OCI-LY7 (cell line): Measurements from ENCODE around the gene TEN1. TPM values are rescaled to one million over a fixed set of nuclear protein-coding genes. Genes with fewer than 3 reads are reported as not detected.
A peak's percentile ranks its signal among the peaks of the same experiment; 100 is the strongest.

ENCODE experiments used
- BruUV-seq: library from RNA; stranded (reverse); fragments of 400-500 nt; replicated peaks from 2 replicates; lab custom pipeline; 2021; lab: Mats Ljungman, UMichigan
- CTCF ChIA-PET: fragments of 300-600 bp; sonication (Branson Sonifier 250); formaldehyde crosslinking; loops from one replicate; lab custom pipeline; 2022; ENCODE audit warnings: antibody characterized with exemption; ENCODE audit not compliant: unreplicated experiment; lab: Charles Lee
- POLR2A ChIA-PET: fragments of 300-600 bp; sonication (Branson Sonifier 250); formaldehyde crosslinking; loops from one replicate; lab custom pipeline; 2022; ENCODE audit warnings: antibody characterized with exemption; lab: Charles Lee
- DNase-seq: peaks from one replicate; pipeline ENCODE4 v3.0.0-alpha.2; 2015; ENCODE audit warnings: low spot score
- H2AFZ ChIP-seq: fragments of 200-600 bp; sonication (generic), shearing (Covaris generic); 2 replicates; pipeline ENCODE4 v1.6.1; 2014; ENCODE audit warnings: mild to moderate bottlenecking, antibody characterized with exemption, low read length, moderate library complexity
- H3K27ac ChIP-seq: fragments of 200-600 bp; sonication (generic); 2 replicates; pipeline ENCODE4 v1.5.1; 2014; ENCODE audit warnings: mixed run types, low read depth, mild to moderate bottlenecking, moderate library complexity, low read length, inconsistent platforms; ENCODE audit not compliant: poor library complexity, severe bottlenecking
- H3K36me3 ChIP-seq: fragments of 200-600 bp; sonication (generic); 2 replicates; pipeline ENCODE4 v1.6.1; 2014; ENCODE audit warnings: mild to moderate bottlenecking, antibody characterized with exemption, low read length, moderate library complexity, mixed read lengths; ENCODE audit not compliant: insufficient read depth
- H3K4me1 ChIP-seq: fragments of 200-600 bp; sonication (generic); 2 replicates; pipeline ENCODE4 v1.5.1; 2014; ENCODE audit warnings: mild to moderate bottlenecking, low read length; ENCODE audit not compliant: insufficient read depth, poor library complexity, severe bottlenecking
- H3K4me2 ChIP-seq: fragments of 200-600 bp; sonication (generic); 2 replicates; pipeline ENCODE4 v1.6.1; 2014; ENCODE audit warnings: mild to moderate bottlenecking, low read length
- H3K4me3 ChIP-seq: fragments of 200-600 bp; sonication (generic); 2 replicates; pipeline ENCODE4 v1.5.1; 2014; ENCODE audit warnings: mild to moderate bottlenecking, low read depth, low read length; ENCODE audit not compliant: poor library complexity, severe bottlenecking
- H3K79me2 ChIP-seq: fragments of 200-600 bp; sonication (generic); 2 replicates; pipeline ENCODE4 v1.6.1; 2016; ENCODE audit warnings: low read depth, mild to moderate bottlenecking, low read length, moderate library complexity, mixed read lengths; ENCODE audit not compliant: insufficient read depth
- H3K9me2 ChIP-seq: fragments of 200-600 bp; sonication (generic); 2 replicates; pipeline ENCODE4 v1.6.1; 2016; ENCODE audit warnings: mild to moderate bottlenecking, low read length, mixed read lengths; ENCODE audit not compliant: insufficient read depth
- H3K9me3 ChIP-seq: fragments of 200-600 bp; sonication (generic); 2 replicates; pipeline ENCODE4 v1.6.1; 2014; ENCODE audit warnings: mild to moderate bottlenecking, mixed run types, low read length, mixed read lengths
- H4K20me1 ChIP-seq: fragments of 200-600 bp; sonication (generic); 2 replicates; pipeline ENCODE4 v1.6.1; 2014; ENCODE audit warnings: mild to moderate bottlenecking, antibody characterized with exemption, low read length, moderate library complexity, mixed read lengths; ENCODE audit not compliant: insufficient read depth
- EZH2phosphoT487 ChIP-seq: fragments of 200-600 bp; sonication (generic); IDR thresholded peaks from 2 replicates; pipeline ENCODE4 v1.6.1; 2018; ENCODE audit warnings: low read depth, borderline replicate concordance, mild to moderate bottlenecking, mixed run types, antibody characterized with exemption, low read length, moderate library complexity, mixed read lengths
- intact Hi-C: fragments of 100-400 bp; cut with micrococcal nuclease; formaldehyde crosslinking; loops from one replicate; pipeline ENCODE4 v1.10.0; 2022; ENCODE audit not compliant: unreplicated experiment
- total RNA-seq, 2 experiments: library from RNA; depleted of rRNA in 1 of 2; stranded (reverse); fragments of >200 nt in 1 of 2; shearing (Covaris generic) in 1 of 2; gene quantifications; 2 replicates each; pipeline ENCODE4 v1.2.3, GENCODE V29; 2014 to 2022
- TF ChIP-seq, protein P1 (sequence below): fragments of 200-600 bp; sonication (generic); conservative IDR thresholded peaks from 2 replicates; pipeline ENCODE4 v1.5.1; 2014; ENCODE audit warnings: mild to moderate bottlenecking, antibody characterized with exemption, low read length, moderate library complexity, mixed read lengths

TEN1 gene
- total RNA-seq, 2 experiments from 2014 or later = 17.6 to 18.2 TPM

DNA sequence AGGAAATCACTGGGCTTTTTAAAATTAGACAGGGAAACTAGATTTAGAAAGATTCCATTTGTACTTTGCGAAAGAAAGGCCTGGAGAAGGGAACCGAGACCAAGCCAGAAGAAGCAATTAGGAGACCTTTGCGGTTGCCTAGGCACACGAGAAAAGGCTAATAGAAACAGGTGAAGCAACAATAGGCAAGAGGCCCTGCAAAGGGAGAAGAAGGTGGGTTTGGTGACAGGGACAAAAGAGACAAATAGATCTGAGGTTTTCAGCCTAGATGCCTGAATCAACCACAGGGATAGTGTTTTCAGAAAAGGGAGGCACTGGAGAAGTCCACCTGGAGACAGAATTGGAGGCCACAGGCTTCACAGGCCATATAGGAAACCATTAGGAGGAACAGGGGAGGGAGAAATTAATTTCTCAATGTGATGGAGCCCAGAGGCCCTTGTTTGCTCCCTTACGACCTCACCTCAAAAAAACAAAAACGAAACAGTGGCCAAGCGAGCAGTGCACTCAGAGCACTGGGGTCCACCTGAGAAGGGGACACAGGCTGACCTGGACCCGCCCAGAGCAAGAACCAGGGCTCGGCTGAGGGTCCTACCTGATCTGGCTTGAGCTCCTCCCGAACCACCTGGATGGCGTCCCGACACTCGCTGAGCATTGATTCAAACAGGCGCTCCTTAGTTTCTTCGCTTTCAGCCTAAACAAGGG, 70.9 kb downstream of the TEN1 start:
- Histone ChIP-seq H3K4me2 (no peak overlapping the region), H3K27ac (peak overlapping the region; percentile 73), H3K9me2 (no peaks in the 10 kb centered on the region), H3K4me1 (peaks cover 36% of the 10 kb centered on the region), H3K36me3 (peaks cover 94% of the 10 kb centered on the region), H4K20me1 (no peaks in the 10 kb centered on the region), H3K4me3 (no peak overlapping the region), H2AFZ (no peak overlapping the region), H3K79me2 (peaks cover 3% of the 10 kb centered on the region; the same call in 1 of the 2 replicates), H3K9me3 (no peaks in the 10 kb centered on the region)
- no TSS peak for BruUV-seq
- ChIA-PET POLR2A (interaction anchor here (0.9 to 2.7 kb wide), 3 partner anchors 15 to 54 kb away, joined by 3 to 10 read pairs (median 6); partner anchors contain the start of gene SRP68), CTCF (interaction anchor here (0.8 kb wide), 1 partner anchor 35 kb away, joined by 3 read pairs; no protein-coding TSS in a partner anchor)
- DNase-seq = no peak
- intact Hi-C loops = loop anchor here (2.0 kb wide), 1 partner anchor 35 kb away; no protein-coding TSS in a partner anchor
- TF ChIP-seq, protein P1, sequence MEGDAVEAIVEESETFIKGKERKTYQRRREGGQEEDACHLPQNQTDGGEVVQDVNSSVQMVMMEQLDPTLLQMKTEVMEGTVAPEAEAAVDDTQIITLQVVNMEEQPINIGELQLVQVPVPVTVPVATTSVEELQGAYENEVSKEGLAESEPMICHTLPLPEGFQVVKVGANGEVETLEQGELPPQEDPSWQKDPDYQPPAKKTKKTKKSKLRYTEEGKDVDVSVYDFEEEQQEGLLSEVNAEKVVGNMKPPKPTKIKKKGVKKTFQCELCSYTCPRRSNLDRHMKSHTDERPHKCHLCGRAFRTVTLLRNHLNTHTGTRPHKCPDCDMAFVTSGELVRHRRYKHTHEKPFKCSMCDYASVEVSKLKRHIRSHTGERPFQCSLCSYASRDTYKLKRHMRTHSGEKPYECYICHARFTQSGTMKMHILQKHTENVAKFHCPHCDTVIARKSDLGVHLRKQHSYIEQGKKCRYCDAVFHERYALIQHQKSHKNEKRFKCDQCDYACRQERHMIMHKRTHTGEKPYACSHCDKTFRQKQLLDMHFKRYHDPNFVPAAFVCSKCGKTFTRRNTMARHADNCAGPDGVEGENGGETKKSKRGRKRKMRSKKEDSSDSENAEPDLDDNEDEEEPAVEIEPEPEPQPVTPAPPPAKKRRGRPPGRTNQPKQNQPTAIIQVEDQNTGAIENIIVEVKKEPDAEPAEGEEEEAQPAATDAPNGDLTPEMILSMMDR = no peak
- no peak for TF ChIP-seq EZH2phosphoT487

Other genes with a start within 250 kb of the TEN1 start
- 88.2 and 99.4 TPM in 2 replicates for gene GALK1, start 214.0 kb upstream of the TEN1 start, total RNA-seq (2014; rRNA removed; shearing (Covaris generic))
- 74.8 and 76.5 TPM in 2 replicates for gene GALK1, start 214.0 kb upstream of the TEN1 start, total RNA-seq (2022)
- 41.5 and 44.0 TPM in 2 replicates for gene UNK, start 194.4 kb upstream of the TEN1 start, total RNA-seq (2014; rRNA removed; shearing (Covaris generic))
- 67.6 and 77.3 TPM in 2 replicates for gene UNK, start 194.4 kb upstream of the TEN1 start, total RNA-seq (2022)
- gene UNC13D, start 134.8 kb upstream of the TEN1 start, total RNA-seq (2014; rRNA removed; shearing (Covaris generic)) = 7.1 and 8.0 TPM in 2 replicates
- 12.2 and 17.8 TPM in 2 replicates for gene UNC13D, start 134.8 kb upstream of the TEN1 start, total RNA-seq (2022)
- 24.1 and 29.9 TPM in 2 replicates for gene WBP2, start 123.9 kb upstream of the TEN1 start, total RNA-seq (2014; rRNA removed; shearing (Covaris generic))
- gene WBP2, start 123.9 kb upstream of the TEN1 start, total RNA-seq (2022) = 117 and 123 TPM in 2 replicates
- gene TRIM47, start 100.7 kb upstream of the TEN1 start, total RNA-seq (2014; rRNA removed; shearing (Covaris generic)) = 32.7 and 41.9 TPM in 2 replicates
- 21.6 and 25.9 TPM in 2 replicates for gene TRIM47, start 100.7 kb upstream of the TEN1 start, total RNA-seq (2022)
- gene TRIM65, start 82.3 kb upstream of the TEN1 start, total RNA-seq (2014; rRNA removed; shearing (Covaris generic)) = 45.0 and 54.2 TPM in 2 replicates
- gene TRIM65, start 82.3 kb upstream of the TEN1 start, total RNA-seq (2022) = 60.4 and 62.9 TPM in 2 replicates
- 91.9 and 112 TPM in 2 replicates for gene MRPL38, start 74.4 kb upstream of the TEN1 start, total RNA-seq (2014; rRNA removed; shearing (Covaris generic))
- 175 and 198 TPM in 2 replicates for gene MRPL38, start 74.4 kb upstream of the TEN1 start, total RNA-seq (2022)
- gene FBF1, start 38.2 kb upstream of the TEN1 start, total RNA-seq (2014; rRNA removed; shearing (Covaris generic)) = 34.6 and 38.7 TPM in 2 replicates
- 47.8 and 47.9 TPM in 2 replicates for gene FBF1, start 38.2 kb upstream of the TEN1 start, total RNA-seq (2022)
- gene ACOX1, start 74 bp upstream of the TEN1 start, total RNA-seq (2014; rRNA removed; shearing (Covaris generic)) = 12.3 and 22.6 TPM in 2 replicates
- gene ACOX1, start 74 bp upstream of the TEN1 start, total RNA-seq (2022) = 30.2 and 34.6 TPM in 2 replicates
- gene CDK3, start 21.6 kb downstream of the TEN1 start, total RNA-seq (2014; rRNA removed; shearing (Covaris generic)) = 7.3 and 15.9 TPM in 2 replicates
- gene CDK3, start 21.6 kb downstream of the TEN1 start, total RNA-seq (2022) = 12.8 and 17.2 TPM in 2 replicates
- 5.6 and 9.9 TPM in 2 replicates for gene EVPL, start 48.1 kb downstream of the TEN1 start, total RNA-seq (2014; rRNA removed; shearing (Covaris generic))
- 5.1 and 6.9 TPM in 2 replicates for gene EVPL, start 48.1 kb downstream of the TEN1 start, total RNA-seq (2022)
- 53.5 and 54.0 TPM in 2 replicates for gene SRP68, start 93.3 kb downstream of the TEN1 start, total RNA-seq (2014; rRNA removed; shearing (Covaris generic))
- 199 and 200 TPM in 2 replicates for gene SRP68, start 93.3 kb downstream of the TEN1 start, total RNA-seq (2022)
- not detected in 2 replicates for gene GALR2, start 95.5 kb downstream of the TEN1 start, total RNA-seq (2014; rRNA removed; shearing (Covaris generic))
- 0.63 TPM in 1 of 2 replicates, not detected in the other for gene GALR2, start 95.5 kb downstream of the TEN1 start, total RNA-seq (2022)
- 0.76 TPM in 1 of 2 replicates, not detected in the other for gene ZACN, start 99.9 kb downstream of the TEN1 start, total RNA-seq (2014; rRNA removed; shearing (Covaris generic))
- gene ZACN, start 99.9 kb downstream of the TEN1 start, total RNA-seq (2022) = 0.33 and 1.2 TPM in 2 replicates
- gene EXOC7, start 124.5 kb downstream of the TEN1 start, total RNA-seq (2014; rRNA removed; shearing (Covaris generic)) = 118 and 122 TPM in 2 replicates
- 173 and 175 TPM in 2 replicates for gene EXOC7, start 124.5 kb downstream of the TEN1 start, total RNA-seq (2022)
- not detected in 2 replicates for gene FOXJ1, start 162.0 kb downstream of the TEN1 start, total RNA-seq (2014; rRNA removed; shearing (Covaris generic))
- not detected in 2 replicates for gene FOXJ1, start 162.0 kb downstream of the TEN1 start, total RNA-seq (2022)